Transverse colon (tissue), 3 donors: Measurements from ENCODE around the gene CCS.

ENCODE experiments used
- EP300 ChIP-seq: sonication (generic); formaldehyde crosslinking; IDR thresholded peaks from one replicate; pipeline ENCODE4 v1.6.1; 2017; ENCODE audit warnings: antibody characterized with exemption, low read depth
- POLR2A ChIP-seq: fragments of 450-650 bp; IDR thresholded peaks from one replicate; pipeline ENCODE4 v1.6.1; 2016; ENCODE audit warnings: antibody characterized with exemption, mild to moderate bottlenecking, moderate library complexity
- TF ChIP-seq, protein P1 (sequence below), 5 experiments: fragments of 200-600 bp in 3 of 5; fragments of 450-650 bp in 2 of 5; sonication (generic) in 3 of 5; IDR thresholded peaks; 1 replicate in 2 of 5; 2 replicates in 3 of 5; pipeline ENCODE4 v1.5.1; 2016 to 2017; ENCODE audit warnings: antibody characterized with exemption in 5 of 5, inconsistent platforms in 3 of 5, mild to moderate bottlenecking in 2 of 5, moderate library complexity in 1 of 5

DNA sequence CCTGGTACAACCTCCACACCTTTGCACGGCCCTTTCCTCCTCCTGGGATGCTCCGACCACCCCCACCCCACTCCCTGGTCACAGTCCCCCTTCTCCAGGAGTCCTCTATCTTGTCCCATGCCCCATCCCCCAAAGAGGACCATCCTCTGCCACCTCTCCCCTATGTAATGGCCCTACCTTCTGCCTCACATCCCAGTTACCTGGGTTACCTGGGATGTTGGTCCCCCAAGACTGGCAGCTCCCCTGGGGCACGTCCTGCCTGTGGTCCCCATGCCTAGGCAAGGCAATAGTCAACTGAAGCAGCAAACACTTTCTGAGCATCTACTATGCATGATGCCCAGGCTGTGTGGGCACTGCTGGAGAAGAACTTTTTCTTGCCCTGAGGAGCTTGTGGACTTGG, 37.6 kb upstream of the CCS start:
- TF ChIP-seq, protein P1, sequence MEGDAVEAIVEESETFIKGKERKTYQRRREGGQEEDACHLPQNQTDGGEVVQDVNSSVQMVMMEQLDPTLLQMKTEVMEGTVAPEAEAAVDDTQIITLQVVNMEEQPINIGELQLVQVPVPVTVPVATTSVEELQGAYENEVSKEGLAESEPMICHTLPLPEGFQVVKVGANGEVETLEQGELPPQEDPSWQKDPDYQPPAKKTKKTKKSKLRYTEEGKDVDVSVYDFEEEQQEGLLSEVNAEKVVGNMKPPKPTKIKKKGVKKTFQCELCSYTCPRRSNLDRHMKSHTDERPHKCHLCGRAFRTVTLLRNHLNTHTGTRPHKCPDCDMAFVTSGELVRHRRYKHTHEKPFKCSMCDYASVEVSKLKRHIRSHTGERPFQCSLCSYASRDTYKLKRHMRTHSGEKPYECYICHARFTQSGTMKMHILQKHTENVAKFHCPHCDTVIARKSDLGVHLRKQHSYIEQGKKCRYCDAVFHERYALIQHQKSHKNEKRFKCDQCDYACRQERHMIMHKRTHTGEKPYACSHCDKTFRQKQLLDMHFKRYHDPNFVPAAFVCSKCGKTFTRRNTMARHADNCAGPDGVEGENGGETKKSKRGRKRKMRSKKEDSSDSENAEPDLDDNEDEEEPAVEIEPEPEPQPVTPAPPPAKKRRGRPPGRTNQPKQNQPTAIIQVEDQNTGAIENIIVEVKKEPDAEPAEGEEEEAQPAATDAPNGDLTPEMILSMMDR (IDR thresholded peaks at IDR 0.05): no peak
- TF ChIP-seq POLR2A (no peak), EP300 (no peak)
